Measurements from ENCODE around the gene NTRK3. TPM values are rescaled to one million over a fixed set of nuclear protein-coding genes. Genes with fewer than 3 reads are reported as not detected.
"Not testable (repeated sequence)": the region's sequence is repeated elsewhere in the genome, so short reads cannot be mapped to it uniquely, and the experiment has no call there.

Gene NTRK3
- total and polyA plus RNA-seq, 8 donors = 0.13 to 1.1 (median 0.60) TPM

GRCh38 chr15:87849181-87849580 lies 407.4 kb downstream of the NTRK3 start:
- intact Hi-C loops (cut with DNase I) = no loop called here
- Histone ChIP-seq H3K27me3 (peaks cover 0 to 13% (median 0%) of the 10 kb centered on the region in 4 donors), H3K4me3 (no peak overlapping the region), H3K36me3 (no peaks in the 10 kb centered on the region), H3K9me3 (no peaks in the 10 kb centered on the region), H3K4me1 (no peaks in the 10 kb centered on the region), H3K27ac (no peak overlapping the region)
- 49 to 77% methylated on average over 2 of the region's 2 CpGs for WGBS, 2 donors
- TF ChIP-seq CTCF (IDR thresholded peaks at IDR 0.05) = no peak
- DNase-seq = no peak
- no peak for FAIRE-seq
- no peak for ATAC-seq

GRCh38 chr15:87848012-87848411 lies 408.5 kb downstream of the NTRK3 start:
- Histone ChIP-seq H3K4me1 (no peaks in the 10 kb centered on the region), H3K4me3 (no peak overlapping the region), H3K36me3 (no peaks in the 10 kb centered on the region), H3K27me3 (peaks cover 0 to 12% (median 0%) of the 10 kb centered on the region in 4 donors), H3K27ac (no peak overlapping the region), H3K9me3 (no peaks in the 10 kb centered on the region)
- intact Hi-C loops (cut with DNase I) = no loop called here
- no peak for ATAC-seq
- WGBS, 2 donors = 28 to 48% methylated on average over 1 of the region's 1 CpG
- no peak for FAIRE-seq
- DNase-seq = no peak
- no peak for TF ChIP-seq CTCF (IDR thresholded peaks at IDR 0.05)

GRCh38 chr15:87846746-87847145 lies 409.8 kb downstream of the NTRK3 start:
- DNase-seq = no peak
- Histone ChIP-seq H3K9me3 (no peaks in the 10 kb centered on the region), H3K27ac (no peak overlapping the region), H3K4me1 (no peaks in the 10 kb centered on the region), H3K4me3 (no peak overlapping the region), H3K36me3 (no peaks in the 10 kb centered on the region), H3K27me3 (no peaks in the 10 kb centered on the region)
- intact Hi-C loops (cut with DNase I) = no loop called here
- FAIRE-seq = no peak
- ATAC-seq = no peak
- TF ChIP-seq CTCF (IDR thresholded peaks at IDR 0.05) = no peak
- 67 to 69% methylated on average over 3 of the region's 3 CpGs for WGBS, 2 donors

GRCh38 chr15:87843312-87843711 lies 413.2 kb downstream of the NTRK3 start:
- no peak for ATAC-seq
- no peak for TF ChIP-seq CTCF (IDR thresholded peaks at IDR 0.05)
- WGBS, 2 donors = 82 to 92% methylated on average over 3 of the region's 3 CpGs
- no peaks in the 10 kb centered on the region for H3K27me3 ChIP-seq
- H3K27ac ChIP-seq = no peak overlapping the region
- FAIRE-seq = no peak
- H3K9me3 ChIP-seq = no peaks in the 10 kb centered on the region
- no peak overlapping the region for H3K4me3 ChIP-seq
- no peaks in the 10 kb centered on the region for H3K4me1 ChIP-seq
- intact Hi-C loops (cut with DNase I) = no loop called here
- DNase-seq = no peak
- no peaks in the 10 kb centered on the region for H3K36me3 ChIP-seq

GRCh38 chr15:87841426-87841998 lies 415.0 kb downstream of the NTRK3 start:
- no peak overlapping the region for H3K4me3 ChIP-seq
- intact Hi-C loops (cut with DNase I) = no loop called here
- no peaks in the 10 kb centered on the region for H3K36me3 ChIP-seq
- ATAC-seq (no peak), FAIRE-seq (no peak), DNase-seq (peak in 1 of 6 donors; percentile 42)
- WGBS, 2 donors = 0 to 23% methylated on average over 1 of the region's 1 CpG
- no peaks in the 10 kb centered on the region for H3K9me3 ChIP-seq
- no peak for TF ChIP-seq CTCF (IDR thresholded peaks at IDR 0.05)
- H3K27me3 ChIP-seq = no peaks in the 10 kb centered on the region
- no peaks in the 10 kb centered on the region for H3K4me1 ChIP-seq
- H3K27ac ChIP-seq = no peak overlapping the region

- FAIRE-seq = not testable (repeated sequence)
Observed at GRCh38 chr15:87835830-87836229, 420.7 kb downstream of the NTRK3 start.

GRCh38 chr15:87833333-87833732 lies 423.2 kb downstream of the NTRK3 start:
- intact Hi-C loops (cut with DNase I); ATAC-seq; DNase-seq; H3K27me3 ChIP-seq; H3K27ac ChIP-seq; H3K4me3 ChIP-seq; H3K36me3 ChIP-seq; FAIRE-seq; H3K4me1 ChIP-seq; H3K9me3 ChIP-seq: not testable (repeated sequence)
- WGBS, 2 donors = 66 to 77% methylated on average over 5 of the region's 5 CpGs

More at GRCh38 chr15:87835830-87836229, 420.7 kb downstream of the NTRK3 start:
- H3K4me3 ChIP-seq; intact Hi-C loops (cut with DNase I); H3K27ac ChIP-seq; H3K36me3 ChIP-seq; H3K4me1 ChIP-seq; H3K9me3 ChIP-seq; ATAC-seq; DNase-seq; H3K27me3 ChIP-seq: not testable (repeated sequence)
- whole genome bisulfite sequencing, 2 donors = 58 to 60% methylated on average over 2 of the region's 2 CpGs
